ENCODE measurements around the gene BMPER. TPM values are rescaled to one million over a fixed set of nuclear protein-coding genes. Genes with fewer than 3 reads are reported as not detected.

Gene BMPER
- total RNA-seq, 1 experiment from 2014 or later: not detected

DNA sequence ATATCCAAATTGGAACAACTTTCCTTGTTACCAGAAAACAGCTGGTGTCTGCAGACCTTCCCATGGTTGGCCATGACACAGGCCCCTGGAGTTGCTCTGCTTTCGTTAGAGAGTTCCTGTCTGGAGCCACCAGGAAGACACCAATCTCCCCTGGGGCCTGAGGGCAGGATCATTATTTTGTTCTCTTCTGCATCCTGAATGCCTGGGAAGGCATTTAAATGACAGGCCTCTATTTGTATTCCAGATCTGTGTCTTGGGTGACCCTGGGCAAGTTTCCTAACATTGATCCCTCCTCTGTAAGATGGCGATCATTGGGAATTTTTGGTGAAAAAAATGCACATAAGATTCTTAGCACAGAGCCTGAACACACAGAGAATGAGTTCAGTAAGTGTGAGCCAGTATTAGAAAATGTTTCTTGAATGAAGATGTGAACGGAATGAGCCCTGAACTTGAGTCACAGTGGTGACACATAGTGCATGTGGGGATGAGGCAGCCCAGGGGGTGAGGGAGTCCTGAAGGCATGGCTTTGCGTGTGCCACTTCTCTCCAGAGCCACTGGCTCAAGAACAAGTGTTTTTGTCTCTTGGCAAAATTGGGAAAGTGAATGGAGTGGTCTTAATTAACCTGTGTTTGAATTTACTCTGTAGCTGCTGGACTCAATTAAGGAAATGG lies 28.4 kb downstream of the BMPER start:
- H3K4me3 ChIP-seq (ENCODE audit: low read depth, low read length): no peak overlapping the region
- no peaks in the 10 kb centered on the region for H3K9me3 Mint-ChIP-seq (ENCODE audit: unreplicated experiment)
- H3K36me3 ChIP-seq (ENCODE audit: control insufficient read depth, insufficient read depth, low read length): no peaks in the 10 kb centered on the region
- no peaks in the 10 kb centered on the region for H3K27me3 ChIP-seq (replicated peaks; ENCODE audit: control insufficient read depth, insufficient read depth, low read length)
- H3K36me3 Mint-ChIP-seq (ENCODE audit: insufficient read depth, unreplicated experiment): no peaks in the 10 kb centered on the region
- H3K9me3 ChIP-seq: no peaks in the 10 kb centered on the region
- no peak overlapping the region for H3K4me3 Mint-ChIP-seq (ENCODE audit: unreplicated experiment)
- no peaks in the 10 kb centered on the region for H3K4me1 Mint-ChIP-seq (ENCODE audit: low read depth, unreplicated experiment)
- no peaks in the 10 kb centered on the region for H3K4me1 ChIP-seq
- BruUV-seq (replicated peaks): no TSS peak
- H3K27ac Mint-ChIP-seq (ENCODE audit: unreplicated experiment): no peak overlapping the region
- intact Hi-C loops (cut with micrococcal nuclease; ENCODE audit: unreplicated experiment): loop anchor here (1.0 to 2.0 kb wide), 4 partner anchors 177 to 748 kb away; no protein-coding TSS in a partner anchor
- TF ChIP-seq, protein P1, sequence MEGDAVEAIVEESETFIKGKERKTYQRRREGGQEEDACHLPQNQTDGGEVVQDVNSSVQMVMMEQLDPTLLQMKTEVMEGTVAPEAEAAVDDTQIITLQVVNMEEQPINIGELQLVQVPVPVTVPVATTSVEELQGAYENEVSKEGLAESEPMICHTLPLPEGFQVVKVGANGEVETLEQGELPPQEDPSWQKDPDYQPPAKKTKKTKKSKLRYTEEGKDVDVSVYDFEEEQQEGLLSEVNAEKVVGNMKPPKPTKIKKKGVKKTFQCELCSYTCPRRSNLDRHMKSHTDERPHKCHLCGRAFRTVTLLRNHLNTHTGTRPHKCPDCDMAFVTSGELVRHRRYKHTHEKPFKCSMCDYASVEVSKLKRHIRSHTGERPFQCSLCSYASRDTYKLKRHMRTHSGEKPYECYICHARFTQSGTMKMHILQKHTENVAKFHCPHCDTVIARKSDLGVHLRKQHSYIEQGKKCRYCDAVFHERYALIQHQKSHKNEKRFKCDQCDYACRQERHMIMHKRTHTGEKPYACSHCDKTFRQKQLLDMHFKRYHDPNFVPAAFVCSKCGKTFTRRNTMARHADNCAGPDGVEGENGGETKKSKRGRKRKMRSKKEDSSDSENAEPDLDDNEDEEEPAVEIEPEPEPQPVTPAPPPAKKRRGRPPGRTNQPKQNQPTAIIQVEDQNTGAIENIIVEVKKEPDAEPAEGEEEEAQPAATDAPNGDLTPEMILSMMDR (IDR thresholded peaks at IDR 0.05; ENCODE audit: insufficient read depth in 1 of 2, low read depth in 1 of 2, low read length in 1 of 2, severe bottlenecking in 1 of 2, unreplicated experiment in 1 of 2): no peak
- ChIA-PET CTCF (interaction anchor here (0.6 to 1.5 kb wide), 6 partner anchors 12 to 750 kb away, joined by 3 to 13 read pairs (median 4); partner anchors contain the start of gene BMPER), POLR2A (interaction anchor here (0.6 kb wide), 1 partner anchor 63 kb away, joined by 4 read pairs; no protein-coding TSS in a partner anchor)
- H3K27me3 Mint-ChIP-seq (ENCODE audit: insufficient read depth, unreplicated experiment): peaks cover 19% of the 10 kb centered on the region
- DNase-seq: no peak

DNA sequence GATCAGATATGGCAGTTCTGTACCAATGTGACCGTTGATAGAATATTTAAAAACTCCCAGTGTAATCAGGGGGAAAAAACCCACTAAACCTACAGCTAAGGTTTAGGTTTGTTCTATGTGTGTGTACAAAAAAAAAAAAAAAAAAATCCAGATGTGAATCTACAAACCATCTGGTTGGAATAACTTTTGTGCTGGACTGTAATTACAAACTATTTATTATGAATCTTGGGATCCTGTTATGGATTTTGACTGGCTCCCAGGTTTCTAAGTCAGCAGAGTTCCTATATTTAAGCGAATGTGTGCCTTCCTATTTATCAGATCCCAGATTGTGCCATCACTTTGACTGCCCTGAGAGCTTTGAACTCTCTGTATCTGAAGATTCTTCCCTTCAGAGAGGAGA lies 29.1 kb downstream of the BMPER start:
- peaks cover 15% of the 10 kb centered on the region for H3K27me3 Mint-ChIP-seq (ENCODE audit: insufficient read depth, unreplicated experiment)
- Histone ChIP-seq H3K27me3 (replicated peaks; ENCODE audit: control insufficient read depth, insufficient read depth, low read length) (no peaks in the 10 kb centered on the region), H3K36me3 (ENCODE audit: control insufficient read depth, insufficient read depth, low read length) (no peaks in the 10 kb centered on the region), H3K9me3 (no peaks in the 10 kb centered on the region), H3K4me3 (ENCODE audit: low read depth, low read length) (no peak overlapping the region), H3K4me1 (peaks cover 4% of the 10 kb centered on the region)
- H3K4me3 Mint-ChIP-seq (ENCODE audit: unreplicated experiment): no peak overlapping the region
- TF ChIP-seq, protein P1 (IDR thresholded peaks at IDR 0.05; ENCODE audit: insufficient read depth in 1 of 2, low read depth in 1 of 2, low read length in 1 of 2, severe bottlenecking in 1 of 2, unreplicated experiment in 1 of 2): no peak
- ChIA-PET POLR2A (interaction anchor here (0.6 kb wide), 1 partner anchor 62 kb away, joined by 4 read pairs; no protein-coding TSS in a partner anchor), CTCF (interaction anchor here (0.6 to 1.5 kb wide), 3 partner anchors 29 to 306 kb away, joined by 4 to 8 read pairs (median 4); partner anchors contain the start of gene BMPER)
- no TSS peak for BruUV-seq (replicated peaks)
- H3K9me3 Mint-ChIP-seq (ENCODE audit: unreplicated experiment): peaks cover 6% of the 10 kb centered on the region
- DNase-seq: no peak
- H3K4me1 Mint-ChIP-seq (ENCODE audit: low read depth, unreplicated experiment): peaks cover 6% of the 10 kb centered on the region
- intact Hi-C loops (cut with micrococcal nuclease; ENCODE audit: unreplicated experiment): no loop called here
- no peaks in the 10 kb centered on the region for H3K36me3 Mint-ChIP-seq (ENCODE audit: insufficient read depth, unreplicated experiment)
- no peak overlapping the region for H3K27ac Mint-ChIP-seq (ENCODE audit: unreplicated experiment)

DNA sequence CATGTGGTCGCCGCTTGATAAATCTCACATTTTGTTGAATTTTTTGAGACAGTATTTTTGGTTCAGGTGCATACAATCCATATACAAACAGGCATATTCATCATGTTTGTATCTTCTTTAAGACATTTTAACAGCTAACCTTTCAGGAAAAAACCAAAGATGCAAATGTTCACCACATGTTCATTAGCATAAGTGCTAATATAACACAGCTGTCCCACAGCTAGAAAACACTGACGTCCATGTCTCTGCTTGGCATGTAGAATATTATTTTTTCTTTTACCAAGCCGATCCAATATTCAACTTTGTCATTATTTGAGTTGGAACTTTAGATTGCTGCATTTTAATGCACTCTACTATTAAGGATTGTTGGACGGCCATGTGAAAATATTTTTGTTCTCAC lies 31.2 kb downstream of the BMPER start:
- POLR2A ChIA-PET: no interaction called here
- H3K36me3 ChIP-seq (ENCODE audit: control insufficient read depth, insufficient read depth, low read length): no peaks in the 10 kb centered on the region
- CTCF ChIA-PET: no interaction called here

More for the DNA sequence above, 31.2 kb downstream of the BMPER start:
- no peaks in the 10 kb centered on the region for H3K27me3 ChIP-seq (replicated peaks; ENCODE audit: control insufficient read depth, insufficient read depth, low read length)
- intact Hi-C loops (cut with micrococcal nuclease; ENCODE audit: unreplicated experiment): no loop called here
- TF ChIP-seq, protein P1 (IDR thresholded peaks at IDR 0.05; ENCODE audit: insufficient read depth in 1 of 2, low read depth in 1 of 2, low read length in 1 of 2, severe bottlenecking in 1 of 2, unreplicated experiment in 1 of 2): no peak
- H3K27me3 Mint-ChIP-seq (ENCODE audit: insufficient read depth, unreplicated experiment): peaks cover 15% of the 10 kb centered on the region
- H3K36me3 Mint-ChIP-seq (ENCODE audit: insufficient read depth, unreplicated experiment): no peaks in the 10 kb centered on the region
- H3K9me3 ChIP-seq: no peaks in the 10 kb centered on the region; the same call in 1 of the 2 replicates
- BruUV-seq (replicated peaks): no TSS peak
- H3K27ac Mint-ChIP-seq (ENCODE audit: unreplicated experiment): no peak overlapping the region
- peaks cover 7% of the 10 kb centered on the region for H3K4me1 ChIP-seq
- H3K9me3 Mint-ChIP-seq (ENCODE audit: unreplicated experiment): peaks cover 16% of the 10 kb centered on the region
- H3K4me3 ChIP-seq (ENCODE audit: low read depth, low read length): no peak overlapping the region
- peaks cover 12% of the 10 kb centered on the region for H3K4me1 Mint-ChIP-seq (ENCODE audit: low read depth, unreplicated experiment)
- no peak overlapping the region for H3K4me3 Mint-ChIP-seq (ENCODE audit: unreplicated experiment)
- no peak for DNase-seq
